Activated CD4-positive, CD25-positive, alpha-beta regulatory T cell treated with anti-CD3 and anti-CD28 coated beads, Interleukin-2, amount 50 U/mL, for 24 hours (primary cell): Measurements from ENCODE around the gene BRAF.
"Not testable (repeated sequence)": the region's sequence is repeated elsewhere in the genome, so short reads cannot be mapped to it uniquely, and the experiment has no call there.

Experiments used
- ATAC-seq, 2 donors: fragments of 150-1000 bp; cut with Tn5 transposase; one replicate each; pipeline ENCODE4 v1.10.0; 2021; ENCODE audit warnings: mild to moderate bottlenecking in 1 of 2, moderate library complexity in 1 of 2

Gene BRAF

DNA sequence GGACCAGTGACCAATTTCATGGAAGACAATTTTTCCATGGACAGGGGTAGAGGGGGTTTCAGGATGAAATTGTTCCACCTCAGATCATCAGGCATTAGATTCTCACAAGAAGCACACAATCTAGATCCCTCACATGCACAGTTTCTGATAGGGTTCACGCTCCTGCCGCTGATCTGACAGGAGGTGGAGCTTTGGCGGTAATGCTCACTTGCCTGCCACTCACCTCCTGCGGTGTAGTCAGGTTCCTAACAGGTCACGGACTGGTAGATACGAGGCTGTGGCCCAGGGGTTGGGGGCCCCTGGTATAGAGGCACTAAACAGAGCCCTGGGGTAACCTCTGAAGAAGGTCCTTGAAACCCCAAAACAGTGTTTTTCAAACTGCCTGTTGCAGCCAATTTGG is 6.5 kb downstream of the BRAF start:
- ATAC-seq: no peak

DNA sequence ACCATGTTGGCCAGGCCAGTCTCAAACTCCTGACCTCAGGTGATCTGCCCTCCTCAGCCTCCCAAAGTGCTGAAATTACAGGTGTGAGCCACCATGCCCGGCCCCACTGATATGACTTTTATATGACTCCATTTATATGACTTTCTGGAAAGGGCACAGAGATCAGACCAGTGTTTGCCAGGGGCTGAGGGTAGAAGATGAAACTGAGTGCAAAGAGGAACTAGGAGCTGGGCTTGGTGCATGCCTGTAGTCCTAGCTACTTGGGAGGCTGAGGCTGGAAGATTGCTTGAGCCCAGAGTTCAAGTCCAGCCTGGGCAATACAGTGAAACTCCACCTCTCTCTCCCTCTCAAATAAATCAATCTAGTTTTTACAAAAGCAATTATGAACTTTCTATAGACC is 7.5 kb downstream of the BRAF start:
- ATAC-seq: no peak

DNA sequence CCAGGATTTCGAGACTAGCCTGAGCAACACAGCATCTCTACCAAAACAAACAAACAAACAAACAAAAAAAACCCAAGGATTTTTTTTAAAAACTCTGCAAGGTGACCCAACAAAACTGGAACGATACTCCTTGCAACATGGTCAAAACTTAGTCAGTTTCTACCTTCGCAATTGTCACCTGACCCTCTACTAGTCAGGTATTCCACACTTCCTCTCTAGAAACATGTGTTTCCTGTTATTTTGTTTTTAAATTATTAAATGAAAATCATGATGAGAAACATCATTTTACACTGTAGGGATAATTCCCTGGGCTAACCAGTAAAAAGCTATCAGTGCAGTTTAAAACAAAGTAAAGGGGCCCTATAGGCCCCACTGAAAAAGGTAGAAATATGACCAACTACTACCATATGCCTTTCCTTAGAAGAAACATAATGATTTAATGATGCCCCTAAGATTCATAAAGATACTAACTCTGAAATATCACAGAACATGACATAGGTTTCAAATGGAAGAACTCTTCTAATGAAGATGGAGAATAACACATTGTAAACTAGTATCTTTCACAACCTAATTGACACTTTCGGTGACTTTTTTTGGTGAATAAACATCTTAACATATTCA is 8.7 kb downstream of the BRAF start:
- no peak for ATAC-seq

DNA sequence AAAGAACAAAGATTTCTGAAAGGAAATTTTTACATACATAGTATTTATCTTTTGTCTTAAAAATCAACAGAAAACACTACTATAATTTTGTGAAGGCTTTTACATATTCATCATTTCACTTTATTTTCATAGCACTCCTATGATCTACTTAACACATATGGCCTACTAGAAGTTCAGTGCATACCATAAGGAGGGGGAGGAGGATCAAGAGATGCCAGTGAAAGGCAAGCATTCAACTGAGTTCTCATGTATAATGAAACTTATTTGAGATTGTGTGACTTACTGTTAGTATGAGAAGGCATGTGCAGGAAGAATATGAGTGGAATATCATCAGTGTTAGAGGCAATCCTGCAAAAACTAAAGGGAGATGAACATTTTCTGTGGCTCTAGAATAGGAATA is 10.6 kb downstream of the BRAF start:
- no peak for ATAC-seq

DNA sequence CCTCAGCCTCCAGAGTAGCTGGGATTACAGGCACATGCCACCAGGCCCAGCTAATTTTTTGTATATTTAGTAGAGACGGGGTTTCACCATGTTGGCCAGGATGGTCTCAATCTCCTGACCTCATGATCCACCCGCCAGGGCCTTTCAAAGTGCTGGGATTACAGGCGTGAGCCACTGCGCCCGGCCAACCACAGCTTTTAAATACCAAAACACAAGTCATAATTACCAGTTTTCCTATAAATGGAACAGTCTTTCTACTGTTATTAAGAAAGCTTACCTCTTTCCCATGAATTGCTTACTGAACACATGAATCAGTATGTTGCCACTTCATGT is 11.2 kb downstream of the BRAF start:
- ATAC-seq: not testable (repeated sequence)

DNA sequence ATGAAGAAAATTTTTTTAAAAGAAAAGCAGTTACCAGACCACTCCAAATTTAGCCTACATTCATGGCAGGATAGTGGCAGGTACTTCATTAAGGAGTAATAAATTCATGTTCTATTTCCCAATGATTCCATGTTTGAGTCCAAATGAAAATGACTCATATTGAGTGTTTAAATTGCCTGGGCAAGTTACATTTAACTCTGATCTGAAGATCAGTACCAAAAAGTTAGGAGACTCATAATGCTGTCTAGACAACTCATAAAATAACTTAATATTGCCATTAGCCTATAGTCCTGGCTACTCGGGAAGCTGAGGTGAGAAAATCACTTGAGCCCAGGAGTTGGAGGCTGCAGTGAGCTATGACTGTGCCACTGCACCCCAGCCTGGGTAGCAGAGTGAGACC is 13.0 kb downstream of the BRAF start:
- ATAC-seq: no peak

DNA sequence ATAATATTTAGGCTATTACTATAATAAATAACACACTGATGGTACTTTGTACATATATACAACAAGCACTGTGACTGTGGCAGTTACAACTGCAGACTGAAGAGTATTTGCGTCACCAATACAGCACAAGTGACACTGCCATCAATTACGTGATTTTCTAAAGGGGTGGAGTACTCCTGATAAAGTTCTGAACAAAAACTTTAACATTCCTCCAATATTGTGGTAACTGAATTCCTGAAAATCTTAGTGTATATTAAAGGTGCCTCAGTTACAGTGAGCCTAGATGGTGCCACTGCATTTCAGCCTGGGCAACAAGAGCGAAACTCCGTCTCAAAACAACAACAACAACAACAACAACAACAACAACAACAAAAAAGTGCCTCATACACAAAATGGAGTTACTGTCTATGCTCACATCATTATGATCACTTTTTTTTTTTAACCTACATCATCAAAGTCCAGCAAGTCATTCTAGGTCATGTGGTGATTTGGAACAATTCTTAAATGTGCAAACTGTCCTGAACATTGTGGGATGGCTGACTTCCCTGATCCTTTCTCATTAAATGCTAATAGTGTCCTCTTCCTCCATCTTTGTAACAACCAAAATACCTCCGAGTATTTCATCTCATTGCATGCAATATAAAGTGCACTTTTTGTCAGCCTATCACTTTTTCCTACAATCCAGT is 15.1 kb downstream of the BRAF start:
- ATAC-seq: no peak

DNA sequence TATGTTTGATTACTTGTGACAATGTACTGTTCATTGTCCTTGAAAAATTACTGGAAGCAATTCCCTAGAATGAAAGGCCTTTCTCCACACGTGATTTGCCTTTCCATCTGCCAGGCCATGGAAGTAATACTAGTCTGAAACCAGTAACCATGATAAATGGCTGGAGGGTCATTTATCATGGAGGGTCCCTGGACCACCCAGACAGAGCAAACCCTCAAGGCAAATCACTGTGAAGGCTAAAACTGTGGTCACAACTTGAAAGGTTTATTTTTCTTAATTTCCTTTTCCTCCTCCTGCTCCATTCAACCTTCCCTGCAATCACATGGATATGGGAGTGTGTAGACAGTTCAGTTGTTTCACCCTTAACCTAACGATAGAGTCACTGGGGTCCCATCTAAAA is 16.4 kb downstream of the BRAF start:
- ATAC-seq: no peak

DNA sequence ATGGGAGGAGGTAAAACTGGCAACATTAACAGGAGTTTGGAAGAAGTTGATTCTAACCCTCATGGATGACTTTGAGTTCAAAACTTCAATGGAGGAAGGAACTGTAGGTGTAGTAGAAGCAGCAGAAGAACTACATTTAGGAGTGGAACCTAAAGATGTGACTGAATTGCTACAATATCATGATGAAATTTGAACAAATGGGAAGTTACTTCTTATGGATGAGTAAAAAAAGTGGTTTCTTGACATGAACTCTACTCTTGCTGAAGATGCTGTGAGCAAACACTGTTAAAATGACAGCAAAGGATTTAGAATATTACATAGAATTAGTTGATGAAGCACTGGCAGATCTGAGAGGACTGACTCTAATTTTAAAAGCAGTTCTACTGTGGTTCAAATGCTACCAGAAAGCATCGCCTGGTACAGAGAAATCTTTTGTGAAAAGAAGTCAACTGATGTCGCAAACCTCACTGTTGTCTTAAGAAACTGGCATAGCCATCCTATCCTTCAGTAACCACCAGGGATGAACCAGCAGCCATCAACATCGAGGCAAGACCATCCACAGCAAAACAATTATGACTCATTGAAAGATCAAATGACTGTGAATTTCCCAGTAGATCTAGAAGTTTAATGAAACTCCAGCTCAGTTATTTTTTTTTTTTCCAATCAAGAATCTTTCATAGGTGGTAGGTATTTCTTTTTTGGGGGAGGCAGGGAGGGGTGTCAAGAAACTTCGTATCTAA is 20.8 kb downstream of the BRAF start:
- ATAC-seq: no peak

DNA sequence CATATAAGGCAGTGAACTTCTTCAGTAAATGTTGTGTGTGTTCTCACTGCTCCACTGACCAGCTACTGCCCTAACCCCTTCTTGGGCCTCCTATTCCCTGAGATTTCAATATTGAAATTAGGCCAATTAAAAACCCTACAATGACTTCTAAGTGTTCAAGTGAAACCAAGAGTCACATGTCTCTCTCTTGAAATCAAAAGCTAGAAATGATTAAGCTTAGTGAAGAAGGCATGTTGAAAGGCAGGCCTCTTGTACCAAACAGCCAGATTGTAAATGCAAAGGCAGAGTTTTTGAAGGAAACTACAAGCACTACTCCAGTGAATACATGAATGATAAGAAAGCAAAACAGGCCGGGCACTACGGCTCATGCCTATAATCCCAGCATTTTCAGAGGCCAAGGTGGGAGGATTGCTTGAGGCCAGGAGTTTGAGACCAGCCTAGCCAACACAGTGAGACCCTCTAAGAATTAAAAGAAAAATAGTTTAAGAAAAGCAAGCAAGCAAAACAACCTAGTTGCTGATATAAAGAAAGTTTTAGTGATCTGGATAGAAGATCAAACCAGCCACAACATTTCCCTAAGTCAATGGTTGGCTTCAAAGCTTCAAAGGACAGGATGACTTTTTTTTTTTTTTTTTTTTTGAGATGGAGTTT is 22.3 kb downstream of the BRAF start:
- ATAC-seq: peak; percentile 79 to 84

DNA sequence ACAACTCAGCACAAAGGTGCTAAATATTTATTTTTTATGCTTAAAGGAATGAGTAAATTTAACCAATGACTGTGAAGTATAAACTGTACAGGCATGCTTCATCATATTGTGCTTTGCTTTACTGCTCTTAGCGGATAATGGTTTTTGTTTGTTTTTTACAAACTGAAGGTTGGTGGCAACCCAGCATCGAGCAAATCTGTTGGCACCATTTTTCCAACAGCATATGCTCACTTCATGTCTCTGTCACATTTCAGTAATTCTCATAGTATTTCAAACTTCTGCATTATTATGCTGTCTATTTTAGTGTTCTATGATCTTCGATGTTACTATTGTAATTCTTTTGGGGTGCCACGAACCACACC is 22.8 kb downstream of the BRAF start:
- no peak for ATAC-seq

DNA sequence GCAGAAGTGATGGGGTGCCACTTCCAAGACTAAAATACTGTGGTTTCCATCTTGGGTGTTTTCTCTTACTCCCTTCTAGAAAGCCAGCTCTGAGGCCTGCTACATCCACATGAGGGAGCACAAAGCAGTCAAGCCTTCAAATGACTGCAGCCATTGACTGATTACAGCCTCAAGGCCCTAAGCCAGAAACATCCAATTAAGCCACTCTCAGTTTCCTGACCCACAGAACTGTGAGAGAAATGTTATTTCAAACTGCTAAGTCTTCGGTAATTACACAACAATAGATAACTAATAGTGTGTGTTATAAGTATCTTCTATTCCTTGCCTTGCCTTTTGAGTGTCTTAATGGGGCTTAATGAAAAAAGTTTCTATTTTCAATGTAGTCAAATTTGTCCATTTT is 24.8 kb downstream of the BRAF start:
- ATAC-seq: no peak

DNA sequence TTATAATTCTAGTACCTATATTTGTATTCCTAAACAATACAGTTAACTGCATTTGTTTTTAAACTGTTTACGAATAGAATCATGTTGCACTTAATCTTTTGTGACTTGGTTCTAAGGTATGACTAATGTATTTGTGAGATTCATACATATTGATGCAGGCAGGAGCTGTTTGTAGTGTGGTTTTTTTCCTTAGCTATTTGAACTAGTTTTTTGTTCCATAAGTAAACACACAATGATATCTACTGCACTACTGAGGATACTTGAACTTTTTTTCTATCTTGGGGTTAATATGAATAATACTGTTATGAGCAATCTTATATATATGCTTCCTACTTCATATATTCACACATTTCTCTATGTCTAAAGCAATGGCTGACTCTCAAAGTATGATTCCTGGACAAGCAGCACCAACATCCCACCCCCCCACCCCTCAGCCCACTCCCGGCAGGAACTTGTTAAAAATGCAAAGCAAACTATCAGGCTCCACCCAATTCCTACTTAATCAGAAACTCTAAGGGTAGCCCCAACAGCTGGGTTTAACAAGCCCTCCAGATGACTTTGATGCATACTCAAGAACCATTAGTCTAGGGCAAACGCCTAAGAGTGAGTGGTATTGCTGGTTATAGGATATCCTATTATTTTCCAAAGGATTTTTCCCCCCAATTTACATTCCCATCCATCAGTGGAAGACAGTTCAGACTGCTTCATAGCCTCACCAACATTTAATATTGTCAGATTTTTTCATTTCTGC is 25.8 kb downstream of the BRAF start:
- ATAC-seq: peak; percentile 39 to 48

DNA sequence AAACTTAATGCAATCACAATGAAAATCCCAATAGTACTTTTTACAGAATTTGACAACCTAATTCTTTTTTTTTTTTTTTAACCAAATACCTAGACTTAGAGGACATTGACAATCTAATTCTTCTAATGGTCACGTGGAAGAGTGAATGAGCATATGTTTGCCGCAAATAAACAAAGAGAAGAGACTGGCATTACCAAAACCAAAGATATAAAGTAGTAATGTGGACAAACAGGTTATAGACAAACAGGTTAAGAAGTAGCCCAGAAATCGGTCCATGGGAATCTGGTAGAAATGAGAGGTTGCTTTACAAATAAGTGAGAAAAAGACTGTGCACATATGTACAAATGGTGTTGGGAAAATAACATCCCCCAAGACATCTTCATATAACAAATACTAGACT is 27.7 kb downstream of the BRAF start:
- no peak for ATAC-seq

DNA sequence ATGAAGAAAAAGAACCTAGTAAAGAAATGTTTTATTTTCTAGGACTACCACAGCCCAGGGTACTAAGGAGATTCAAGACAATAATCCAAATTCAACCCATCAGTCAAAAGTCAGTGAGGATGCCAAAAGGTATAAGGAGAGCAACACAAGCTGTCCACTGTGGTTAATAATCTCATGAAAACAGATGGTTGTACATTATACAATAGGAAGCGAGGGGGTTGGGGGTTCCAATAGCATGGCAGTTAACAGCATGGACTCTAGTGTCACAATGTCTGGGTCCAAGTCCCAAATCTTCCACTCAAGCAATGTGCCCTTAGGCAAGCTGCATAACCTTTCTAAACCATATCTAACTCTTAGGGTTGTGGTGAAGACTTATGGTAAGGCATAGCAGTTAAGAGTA is 35.1 kb downstream of the BRAF start:
- no peak for ATAC-seq

DNA sequence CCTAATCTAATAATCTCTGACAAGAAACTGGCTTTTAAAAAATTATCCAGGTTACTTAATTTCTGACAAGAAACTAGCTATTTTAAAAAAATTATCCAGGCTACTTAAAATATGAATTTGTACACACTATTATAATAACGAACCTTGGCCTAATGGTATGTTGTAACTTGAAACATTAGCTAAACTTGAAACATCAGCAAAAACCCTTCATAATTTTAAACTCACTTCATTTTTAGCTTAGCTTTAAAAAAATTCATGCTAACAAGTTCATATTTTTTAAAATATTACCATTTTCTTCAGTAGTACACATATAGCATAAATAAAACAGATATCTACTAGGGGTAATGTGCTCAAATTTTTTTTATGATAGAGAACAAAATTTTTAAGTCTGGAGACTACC is 35.6 kb downstream of the BRAF start:
- ATAC-seq: no peak

DNA sequence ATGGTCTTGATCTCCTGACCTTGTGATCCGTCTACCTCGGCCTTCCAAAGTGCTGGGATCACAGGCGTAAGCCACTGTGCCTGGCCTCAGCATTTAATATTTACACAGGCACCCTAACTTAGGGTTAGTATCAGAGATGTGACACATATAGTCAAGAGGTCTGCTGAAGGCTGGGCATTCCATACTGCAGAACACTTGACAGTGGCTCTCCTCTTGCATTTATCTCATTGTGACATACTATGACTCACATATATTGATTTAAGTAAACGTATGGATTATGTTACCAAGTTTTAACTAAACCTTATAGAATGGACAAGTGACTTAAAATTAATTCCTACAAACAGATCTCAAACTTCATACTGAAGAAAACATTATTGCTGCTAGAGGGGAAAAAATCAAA is 36.6 kb downstream of the BRAF start:
- no peak for ATAC-seq

DNA sequence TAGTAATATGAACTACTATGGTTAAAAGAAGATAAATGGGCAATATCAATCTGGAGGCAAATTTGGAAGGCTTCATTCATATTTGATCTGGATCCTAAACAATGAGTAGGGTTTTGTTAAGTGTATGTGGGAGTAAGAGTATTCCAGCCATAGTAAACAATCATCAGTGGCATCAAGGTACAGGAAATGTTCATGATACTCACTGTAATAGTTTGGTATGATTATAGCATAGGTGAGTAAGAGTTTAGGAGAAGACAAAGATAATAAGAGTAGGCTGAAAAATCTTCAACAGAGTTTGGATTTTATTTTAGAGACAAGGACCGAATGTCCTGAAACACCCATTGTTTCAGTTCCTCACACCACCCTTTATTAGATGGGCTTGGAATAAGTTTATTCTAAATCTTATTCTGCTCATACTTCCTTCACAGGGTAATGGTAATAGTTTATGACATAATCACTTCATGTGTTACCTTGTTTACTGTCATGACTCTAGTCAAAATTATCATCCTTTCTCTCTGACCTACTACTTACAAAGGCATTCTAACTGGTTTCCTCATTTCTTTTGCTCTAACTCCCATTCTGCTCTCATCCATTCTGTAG is 38.9 kb downstream of the BRAF start:
- ATAC-seq: no peak

DNA sequence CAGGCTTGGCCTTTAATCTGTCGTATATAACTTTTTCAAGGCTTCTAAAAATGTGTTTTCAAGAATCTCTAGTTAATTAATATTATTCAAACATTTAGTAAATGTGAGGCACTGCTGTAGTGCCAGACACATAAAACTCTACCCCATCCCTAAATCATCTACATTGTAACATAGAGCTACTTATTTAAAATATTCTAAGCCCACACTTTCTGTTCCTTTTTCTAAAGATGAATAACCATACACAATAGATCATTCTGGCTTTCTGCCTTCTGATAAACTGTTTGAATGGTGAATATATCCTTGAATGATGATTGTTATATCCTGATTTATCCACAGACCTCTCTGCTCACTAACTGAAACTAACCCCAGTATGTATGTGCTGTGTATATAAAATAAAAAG is 41.4 kb downstream of the BRAF start:
- no peak for ATAC-seq

DNA sequence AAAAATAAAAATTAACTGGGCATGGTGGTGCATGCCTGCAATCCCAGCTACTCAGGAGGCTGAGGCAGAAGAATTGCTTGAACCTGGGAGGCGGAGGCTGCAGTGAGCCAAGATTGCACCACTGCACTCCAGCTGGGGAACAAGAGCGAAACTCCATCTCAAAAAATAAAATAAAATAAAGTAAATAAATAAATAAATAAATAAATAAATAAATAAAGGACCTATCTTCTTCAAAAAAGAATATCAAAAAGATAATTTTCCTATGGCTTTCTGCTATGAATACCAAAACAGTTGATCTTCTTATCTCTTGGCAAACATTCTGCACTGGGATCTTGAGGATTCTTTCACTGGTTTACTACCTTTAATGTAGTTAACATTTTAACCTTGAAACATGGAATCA is 41.9 kb downstream of the BRAF start:
- ATAC-seq: not testable (repeated sequence)

DNA sequence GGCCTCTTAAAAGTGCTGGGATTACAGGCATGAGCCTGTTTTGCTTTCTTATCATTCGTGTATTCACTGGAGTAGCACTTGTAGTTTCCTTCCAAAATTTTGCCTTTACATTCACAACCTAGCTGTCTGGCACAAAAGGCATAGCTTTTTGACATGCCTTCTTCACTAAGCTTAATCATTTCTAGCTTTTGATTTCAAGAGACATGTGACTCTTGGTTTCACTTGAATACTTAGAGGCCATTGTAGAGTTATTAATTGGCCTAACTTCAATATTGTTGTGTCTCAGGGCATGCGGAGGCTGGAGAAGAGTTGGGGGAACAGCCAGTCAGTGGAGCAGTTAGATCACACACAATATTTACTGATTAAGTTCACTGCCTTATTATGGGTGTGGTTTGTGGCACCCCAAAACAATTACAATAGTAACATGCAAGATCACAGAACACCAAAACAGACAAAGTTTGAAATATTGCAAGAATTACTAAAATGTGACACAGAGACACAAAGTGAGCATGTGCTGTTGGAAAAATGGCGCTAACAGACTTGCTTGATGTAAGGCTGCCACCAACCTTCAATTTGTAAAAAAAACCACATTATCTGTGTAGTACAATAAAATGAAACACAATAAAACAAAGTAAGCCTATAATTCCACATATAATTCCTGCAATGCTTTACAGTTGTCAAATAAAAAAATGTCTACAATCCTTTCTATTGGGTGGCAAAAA is 43.1 kb downstream of the BRAF start:
- peak; percentile 62 to 72 for ATAC-seq

DNA sequence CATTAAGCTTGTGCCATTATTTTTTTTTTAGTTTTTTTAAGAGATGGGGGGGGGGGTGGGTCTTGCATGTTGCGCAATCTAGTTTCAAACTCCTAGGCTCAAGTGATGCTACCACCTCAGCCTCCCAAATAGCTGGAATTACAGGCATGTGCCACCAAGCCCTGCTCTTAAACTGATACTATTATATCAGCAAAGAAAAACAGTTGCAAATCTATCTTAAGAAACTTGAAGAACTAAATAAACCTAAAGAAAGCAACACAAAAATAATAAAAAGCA is 47.5 kb downstream of the BRAF start:
- ATAC-seq: no peak
